NCI-H187 treated with DMSO at 0.1 percent for 48 hours (cell line): ENCODE results near the gene MAP10.

ENCODE experiments used
- DNase-seq: peaks from one replicate; lab custom pipeline; 2025; lab: John Stamatoyannopoulos, UW

Gene MAP10

GRCh38 chr1:232797856-232798510 is 7.2 kb upstream of the MAP10 start:
- DNase-seq = no peak

GRCh38 chr1:232798920-232799319 is 6.3 kb upstream of the MAP10 start:
- no peak for DNase-seq

- no peak for DNase-seq
Measured at GRCh38 chr1:232806186-232806510, 932 bp downstream of the MAP10 start.

- DNase-seq = no peak
Measured at GRCh38 chr1:232810856-232811255, 5.6 kb downstream of the MAP10 start.

GRCh38 chr1:232812560-232812959 is 7.3 kb downstream of the MAP10 start:
- DNase-seq = no peak

GRCh38 chr1:232813097-232813496 is 7.9 kb downstream of the MAP10 start:
- no peak for DNase-seq

- DNase-seq = no peak
Measured at GRCh38 chr1:232813760-232814159, 8.5 kb downstream of the MAP10 start.

- DNase-seq = no peak
Measured at GRCh38 chr1:232816324-232816723, 11.1 kb downstream of the MAP10 start.

GRCh38 chr1:232818040-232818439 is 12.8 kb downstream of the MAP10 start:
- DNase-seq = no peak

GRCh38 chr1:232820431-232820830 is 15.2 kb downstream of the MAP10 start:
- no peak for DNase-seq

GRCh38 chr1:232822530-232822929 is 17.3 kb downstream of the MAP10 start:
- DNase-seq = no peak

- no peak for DNase-seq
Measured at GRCh38 chr1:232826318-232826717, 21.1 kb downstream of the MAP10 start.

- DNase-seq = no peak
Measured at GRCh38 chr1:232830661-232831060, 25.4 kb downstream of the MAP10 start.

GRCh38 chr1:232831895-232832294 is 26.7 kb downstream of the MAP10 start:
- DNase-seq = no peak

GRCh38 chr1:232834066-232834465 is 28.9 kb downstream of the MAP10 start:
- no peak for DNase-seq

- DNase-seq = no peak
Measured at GRCh38 chr1:232835166-232835565, 29.9 kb downstream of the MAP10 start.

GRCh38 chr1:232837087-232837486 is 31.9 kb downstream of the MAP10 start:
- DNase-seq = no peak

GRCh38 chr1:232841823-232842565 is 36.8 kb downstream of the MAP10 start:
- no peak for DNase-seq

GRCh38 chr1:232844791-232845190 is 39.6 kb downstream of the MAP10 start:
- no peak for DNase-seq

- no peak for DNase-seq
Measured at GRCh38 chr1:232845406-232845955, 40.3 kb downstream of the MAP10 start.

- DNase-seq = no peak
Measured at GRCh38 chr1:232851532-232851931, 46.3 kb downstream of the MAP10 start.

GRCh38 chr1:232853994-232854797 is 49.0 kb downstream of the MAP10 start:
- no peak for DNase-seq

- no peak for DNase-seq
Measured at GRCh38 chr1:232854798-232855159, 49.6 kb downstream of the MAP10 start.
